ENCODE data around the gene MAPKAP1. TPM values are rescaled to one million over a fixed set of nuclear protein-coding genes. Genes with fewer than 3 reads are reported as not detected.

MAPKAP1 gene
- total RNA-seq, 1 experiment from 2014 or later, result 55.5 TPM

DNA sequence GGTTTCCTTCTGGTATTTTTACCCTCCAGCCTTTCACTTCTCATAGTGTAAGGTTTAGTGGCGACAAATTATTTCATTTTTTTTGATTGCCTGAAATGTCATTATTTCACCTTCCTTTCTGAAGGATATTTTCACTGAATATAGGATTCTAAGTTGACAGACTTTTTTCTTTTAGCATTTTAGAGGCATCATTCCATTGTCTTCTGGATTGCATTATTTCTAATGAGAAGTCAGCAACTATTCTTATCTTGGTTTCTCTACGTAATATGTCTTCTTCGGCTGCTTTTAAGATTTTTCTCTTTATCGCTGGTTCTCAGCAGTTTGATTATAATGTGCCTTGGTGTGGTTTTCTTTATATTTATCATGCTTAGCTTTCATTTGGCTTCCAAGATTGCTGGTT lies 251.1 kb downstream of the MAPKAP1 start:
- peaks cover 8% of the 10 kb centered on the region for H3K36me3 Mint-ChIP-seq (ENCODE audit: insufficient read depth, unreplicated experiment)
- DNase-seq, result no peak
- H3K27ac Mint-ChIP-seq (ENCODE audit: unreplicated experiment), result no peak overlapping the region
- CTCF ChIA-PET, result no interaction called here
- H3K4me1 Mint-ChIP-seq (ENCODE audit: low read depth, unreplicated experiment), result no peaks in the 10 kb centered on the region
- intact Hi-C loops (cut with micrococcal nuclease; ENCODE audit: unreplicated experiment), result no loop called here
- no peak overlapping the region for H3K4me3 Mint-ChIP-seq (ENCODE audit: low read depth, unreplicated experiment)
- TF ChIP-seq, protein P1, sequence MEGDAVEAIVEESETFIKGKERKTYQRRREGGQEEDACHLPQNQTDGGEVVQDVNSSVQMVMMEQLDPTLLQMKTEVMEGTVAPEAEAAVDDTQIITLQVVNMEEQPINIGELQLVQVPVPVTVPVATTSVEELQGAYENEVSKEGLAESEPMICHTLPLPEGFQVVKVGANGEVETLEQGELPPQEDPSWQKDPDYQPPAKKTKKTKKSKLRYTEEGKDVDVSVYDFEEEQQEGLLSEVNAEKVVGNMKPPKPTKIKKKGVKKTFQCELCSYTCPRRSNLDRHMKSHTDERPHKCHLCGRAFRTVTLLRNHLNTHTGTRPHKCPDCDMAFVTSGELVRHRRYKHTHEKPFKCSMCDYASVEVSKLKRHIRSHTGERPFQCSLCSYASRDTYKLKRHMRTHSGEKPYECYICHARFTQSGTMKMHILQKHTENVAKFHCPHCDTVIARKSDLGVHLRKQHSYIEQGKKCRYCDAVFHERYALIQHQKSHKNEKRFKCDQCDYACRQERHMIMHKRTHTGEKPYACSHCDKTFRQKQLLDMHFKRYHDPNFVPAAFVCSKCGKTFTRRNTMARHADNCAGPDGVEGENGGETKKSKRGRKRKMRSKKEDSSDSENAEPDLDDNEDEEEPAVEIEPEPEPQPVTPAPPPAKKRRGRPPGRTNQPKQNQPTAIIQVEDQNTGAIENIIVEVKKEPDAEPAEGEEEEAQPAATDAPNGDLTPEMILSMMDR (IDR thresholded peaks at IDR 0.05; ENCODE audit: unreplicated experiment), result no peak
- no peaks in the 10 kb centered on the region for H3K27me3 Mint-ChIP-seq (ENCODE audit: unreplicated experiment)
- BruUV-seq (replicated peaks), result no TSS peak
- H3K9me3 Mint-ChIP-seq (ENCODE audit: low read depth, unreplicated experiment), result peaks cover 3% of the 10 kb centered on the region

DNA sequence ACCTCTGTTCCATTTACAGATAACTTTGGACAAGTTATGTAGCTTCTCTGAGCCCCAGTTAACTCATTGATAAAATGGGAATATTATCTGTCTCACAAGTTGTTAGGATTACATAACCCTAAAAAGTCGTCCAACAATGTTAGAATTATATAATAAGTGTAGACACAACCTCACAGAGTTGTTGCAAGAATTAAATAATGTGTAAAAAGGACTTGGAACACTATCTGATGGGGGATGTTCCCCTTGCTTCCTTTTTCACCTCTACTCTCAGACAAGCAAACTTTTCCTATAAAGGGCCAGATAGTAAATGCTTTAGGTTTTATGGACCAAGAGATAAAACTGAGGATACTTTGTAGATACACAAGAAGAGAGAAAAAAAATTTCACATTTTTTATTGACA lies 251.9 kb downstream of the MAPKAP1 start:
- Mint-ChIP-seq H3K27me3 (ENCODE audit: unreplicated experiment) (no peaks in the 10 kb centered on the region), H3K4me1 (ENCODE audit: low read depth, unreplicated experiment) (no peaks in the 10 kb centered on the region), H3K36me3 (ENCODE audit: insufficient read depth, unreplicated experiment) (peaks cover 8% of the 10 kb centered on the region), H3K27ac (ENCODE audit: unreplicated experiment) (no peak overlapping the region), H3K9me3 (ENCODE audit: low read depth, unreplicated experiment) (peaks cover 3% of the 10 kb centered on the region), H3K4me3 (ENCODE audit: low read depth, unreplicated experiment) (no peak overlapping the region)
- CTCF ChIA-PET, result no interaction called here
- TF ChIP-seq, protein P1 (IDR thresholded peaks at IDR 0.05; ENCODE audit: unreplicated experiment), result no peak
- BruUV-seq (replicated peaks), result no TSS peak
- no peak for DNase-seq
- intact Hi-C loops (cut with micrococcal nuclease; ENCODE audit: unreplicated experiment), result no loop called here

DNA sequence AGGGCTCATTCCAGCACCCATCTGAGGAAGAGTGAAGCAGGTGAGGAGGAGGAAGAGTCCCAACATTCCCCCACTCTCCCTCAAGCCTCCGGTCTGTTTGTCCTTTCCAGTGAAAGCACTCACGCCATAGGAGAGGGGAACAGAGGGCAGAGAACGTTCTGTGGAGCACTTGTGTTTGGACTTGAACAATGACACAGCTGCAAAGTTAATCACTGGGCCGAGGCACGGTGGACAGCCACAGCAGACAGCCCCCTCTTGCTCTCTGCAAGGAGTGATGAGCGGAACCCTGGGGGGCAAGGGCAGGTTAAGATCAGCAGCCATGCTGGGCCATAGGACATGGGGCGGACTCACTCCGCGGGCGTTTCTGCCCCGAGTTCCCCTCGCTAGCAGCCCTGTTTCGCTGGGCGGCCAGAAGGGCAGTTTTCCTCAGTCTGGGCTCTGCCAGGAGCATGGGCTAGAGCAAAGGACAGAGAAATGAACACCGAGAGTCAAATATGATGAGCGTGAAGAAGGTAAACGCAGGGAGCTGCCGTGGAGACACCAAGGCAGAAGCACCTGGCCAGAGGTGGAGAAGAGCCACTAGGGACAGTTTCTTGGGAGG lies 259.7 kb downstream of the MAPKAP1 start:
- TF ChIP-seq, protein P1 (IDR thresholded peaks at IDR 0.05; ENCODE audit: unreplicated experiment), result no peak
- H3K4me1 Mint-ChIP-seq (ENCODE audit: low read depth, unreplicated experiment), result no peaks in the 10 kb centered on the region
- no peaks in the 10 kb centered on the region for H3K27me3 Mint-ChIP-seq (ENCODE audit: unreplicated experiment)
- no TSS peak for BruUV-seq (replicated peaks)
- H3K9me3 Mint-ChIP-seq (ENCODE audit: low read depth, unreplicated experiment), result no peaks in the 10 kb centered on the region
- no peak overlapping the region for H3K27ac Mint-ChIP-seq (ENCODE audit: unreplicated experiment)
- H3K36me3 Mint-ChIP-seq (ENCODE audit: insufficient read depth, unreplicated experiment), result peaks cover 19% of the 10 kb centered on the region
- no peak for DNase-seq
- intact Hi-C loops (cut with micrococcal nuclease; ENCODE audit: unreplicated experiment), result loop anchor here (10.0 kb wide), 1 partner anchor 87 kb away; no protein-coding TSS in a partner anchor
- no peak overlapping the region for H3K4me3 Mint-ChIP-seq (ENCODE audit: low read depth, unreplicated experiment)
- CTCF ChIA-PET, result no interaction called here

DNA sequence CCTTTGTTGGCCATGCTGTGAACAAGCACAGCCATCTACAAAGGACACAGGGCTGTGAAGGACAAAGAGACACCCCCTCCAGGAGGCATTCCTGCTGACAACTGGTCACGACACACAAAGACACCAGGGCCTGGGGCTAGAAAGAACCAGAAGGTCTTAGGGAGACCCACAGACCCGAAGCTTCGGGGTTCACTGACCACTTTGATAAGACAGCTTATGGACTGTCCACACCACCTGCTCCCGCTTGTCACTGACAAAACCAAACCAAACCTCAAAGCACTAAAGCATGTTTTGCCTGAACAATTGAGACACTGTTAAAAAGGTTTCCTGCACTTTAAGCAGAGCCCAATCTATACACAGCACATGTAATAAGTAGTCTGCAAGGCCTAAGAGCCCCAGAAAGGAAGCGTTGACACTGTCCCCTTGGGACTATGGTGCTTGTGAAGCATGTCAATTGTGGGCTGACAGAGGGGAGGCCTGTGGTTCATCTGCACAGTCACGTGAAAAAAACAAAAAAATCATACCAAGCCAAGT lies 260.4 kb downstream of the MAPKAP1 start:
- no peak overlapping the region for H3K4me3 Mint-ChIP-seq (ENCODE audit: low read depth, unreplicated experiment)
- DNase-seq, result no peak
- no peaks in the 10 kb centered on the region for H3K27me3 Mint-ChIP-seq (ENCODE audit: unreplicated experiment)
- TF ChIP-seq, protein P1 (IDR thresholded peaks at IDR 0.05; ENCODE audit: unreplicated experiment), result no peak
- H3K4me1 Mint-ChIP-seq (ENCODE audit: low read depth, unreplicated experiment), result no peaks in the 10 kb centered on the region
- CTCF ChIA-PET, result no interaction called here
- no peak overlapping the region for H3K27ac Mint-ChIP-seq (ENCODE audit: unreplicated experiment)
- intact Hi-C loops (cut with micrococcal nuclease; ENCODE audit: unreplicated experiment), result loop anchor here (10.0 kb wide), 1 partner anchor 88 kb away; no protein-coding TSS in a partner anchor
- H3K9me3 Mint-ChIP-seq (ENCODE audit: low read depth, unreplicated experiment), result no peaks in the 10 kb centered on the region
- peaks cover 19% of the 10 kb centered on the region for H3K36me3 Mint-ChIP-seq (ENCODE audit: insufficient read depth, unreplicated experiment)
- no TSS peak for BruUV-seq (replicated peaks)

Measured in Calu3 (cell line).